Bronchial epithelial cell (primary cell): ENCODE data around the gene ADAMTSL2. TPM values are rescaled to one million over a fixed set of nuclear protein-coding genes. Genes with fewer than 3 reads are reported as not detected.
"Not testable (repeated sequence)": the region's sequence is repeated elsewhere in the genome, so short reads cannot be mapped to it uniquely, and the experiment has no call there.

ENCODE experiments used
- DNase-seq: peaks from one replicate; pipeline ENCODE4 v3.0.0-alpha.2; 2010; ENCODE audit warnings: low read depth
- FAIRE-seq: peaks from 2 replicates; lab custom pipeline; 2011; peaks lifted over from hg19 to GRCh38; lab: Jason Lieb, UNC
- H3K27me3 ChIP-seq: 2 replicates; pipeline ENCODE4 v1.5.1; 2011; ENCODE audit warnings: low read length; ENCODE audit not compliant: control insufficient read depth, insufficient read depth
- H3K36me3 ChIP-seq: 2 replicates; pipeline ENCODE4 v1.5.1; 2011; ENCODE audit warnings: low read length; ENCODE audit not compliant: control insufficient read depth, insufficient read depth
- H3K4me3 ChIP-seq: 2 replicates; pipeline ENCODE4 v1.5.1; 2011; ENCODE audit warnings: mild to moderate bottlenecking, low read depth, low read length, control low read depth
- total RNA-seq: library from RNA; depleted of rRNA; stranded (reverse); fragments of >200 nt; gene quantifications from 2 replicates; pipeline ENCODE4 v1.2.1, GENCODE V29; 2014
- TF ChIP-seq, protein P1 (sequence below): IDR thresholded peaks from 2 replicates; pipeline ENCODE4 v1.5.1; 2011; ENCODE audit warnings: mild to moderate bottlenecking, moderate library complexity, low read length, control low read depth, inconsistent platforms; ENCODE audit not compliant: insufficient read depth, severe bottlenecking

Gene ADAMTSL2
- total RNA-seq, 1 donor from 2014 or later: not detected

DNA sequence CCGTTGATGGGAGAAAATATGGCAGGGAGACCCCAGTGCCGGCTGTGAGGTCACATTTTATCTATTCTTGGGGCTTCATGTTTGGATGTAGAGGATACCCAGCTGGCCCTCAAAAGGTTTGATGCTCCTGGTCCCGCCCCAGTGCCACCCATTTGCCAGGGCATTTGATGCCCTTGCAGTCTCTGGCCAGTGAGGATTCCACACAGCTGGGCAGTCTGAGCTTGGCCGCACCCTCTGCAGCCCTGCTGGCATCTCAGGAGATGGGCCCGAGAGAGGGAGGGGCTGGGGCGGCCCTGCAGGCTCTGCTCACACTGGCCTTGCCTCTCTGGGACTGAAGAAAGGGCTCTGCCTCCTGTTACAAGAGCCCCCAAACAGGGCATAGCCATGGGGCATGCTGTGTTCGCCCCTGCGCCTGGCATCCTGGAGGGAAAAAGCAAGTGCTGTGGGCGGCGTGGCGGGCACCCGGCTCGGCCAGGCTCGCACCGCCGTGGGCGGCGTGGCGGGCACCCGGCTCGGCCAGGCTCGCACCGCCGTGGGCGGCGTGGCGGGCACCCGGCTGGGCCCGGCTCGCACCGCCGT is 27.6 kb downstream of the ADAMTSL2 start:
- Histone ChIP-seq H3K27me3 (peaks cover 12% of the 10 kb centered on the region), H3K4me3 (no peak overlapping the region), H3K36me3 (no peaks in the 10 kb centered on the region)
- DNase-seq: no peak
- FAIRE-seq: no peak
- TF ChIP-seq, protein P1, sequence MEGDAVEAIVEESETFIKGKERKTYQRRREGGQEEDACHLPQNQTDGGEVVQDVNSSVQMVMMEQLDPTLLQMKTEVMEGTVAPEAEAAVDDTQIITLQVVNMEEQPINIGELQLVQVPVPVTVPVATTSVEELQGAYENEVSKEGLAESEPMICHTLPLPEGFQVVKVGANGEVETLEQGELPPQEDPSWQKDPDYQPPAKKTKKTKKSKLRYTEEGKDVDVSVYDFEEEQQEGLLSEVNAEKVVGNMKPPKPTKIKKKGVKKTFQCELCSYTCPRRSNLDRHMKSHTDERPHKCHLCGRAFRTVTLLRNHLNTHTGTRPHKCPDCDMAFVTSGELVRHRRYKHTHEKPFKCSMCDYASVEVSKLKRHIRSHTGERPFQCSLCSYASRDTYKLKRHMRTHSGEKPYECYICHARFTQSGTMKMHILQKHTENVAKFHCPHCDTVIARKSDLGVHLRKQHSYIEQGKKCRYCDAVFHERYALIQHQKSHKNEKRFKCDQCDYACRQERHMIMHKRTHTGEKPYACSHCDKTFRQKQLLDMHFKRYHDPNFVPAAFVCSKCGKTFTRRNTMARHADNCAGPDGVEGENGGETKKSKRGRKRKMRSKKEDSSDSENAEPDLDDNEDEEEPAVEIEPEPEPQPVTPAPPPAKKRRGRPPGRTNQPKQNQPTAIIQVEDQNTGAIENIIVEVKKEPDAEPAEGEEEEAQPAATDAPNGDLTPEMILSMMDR: no peak

DNA sequence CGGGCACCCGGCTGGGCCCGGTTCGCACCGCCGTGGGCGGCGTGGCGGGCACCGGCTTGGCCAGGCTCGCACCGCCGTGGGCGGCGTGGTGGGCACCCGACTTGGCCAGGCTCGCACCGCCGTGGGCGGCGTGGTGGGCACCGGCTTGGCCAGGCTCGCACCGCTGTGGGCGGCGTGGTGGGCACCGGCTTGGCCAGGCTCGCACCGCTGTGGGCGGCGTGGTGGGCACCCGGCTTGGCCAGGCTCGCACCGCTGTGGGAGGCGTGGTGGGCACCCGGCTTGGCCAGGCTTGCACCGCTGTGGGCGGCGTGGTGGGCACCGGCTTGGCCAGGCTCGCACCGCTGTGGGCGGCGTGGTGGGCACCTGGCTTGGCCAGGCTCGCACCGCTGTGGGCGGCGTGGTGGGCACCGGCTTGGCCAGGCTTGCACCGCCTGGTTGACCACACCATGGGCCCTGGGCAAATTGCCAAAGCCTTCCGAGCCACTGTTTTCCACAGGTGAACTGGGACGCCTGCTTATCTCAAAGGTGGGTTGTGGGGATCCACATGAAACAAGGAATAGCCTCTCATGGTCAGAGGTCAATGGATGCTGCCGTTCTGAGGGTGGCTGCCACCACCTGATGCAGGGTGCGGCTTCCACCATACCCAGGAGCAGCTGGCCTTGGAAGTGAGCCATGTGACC is 28.2 kb downstream of the ADAMTSL2 start:
- no peak overlapping the region for H3K4me3 ChIP-seq
- H3K27me3 ChIP-seq: peaks cover 12% of the 10 kb centered on the region
- no peaks in the 10 kb centered on the region for H3K36me3 ChIP-seq
- no peak for DNase-seq
- FAIRE-seq: no peak
- TF ChIP-seq, protein P1: no peak

DNA sequence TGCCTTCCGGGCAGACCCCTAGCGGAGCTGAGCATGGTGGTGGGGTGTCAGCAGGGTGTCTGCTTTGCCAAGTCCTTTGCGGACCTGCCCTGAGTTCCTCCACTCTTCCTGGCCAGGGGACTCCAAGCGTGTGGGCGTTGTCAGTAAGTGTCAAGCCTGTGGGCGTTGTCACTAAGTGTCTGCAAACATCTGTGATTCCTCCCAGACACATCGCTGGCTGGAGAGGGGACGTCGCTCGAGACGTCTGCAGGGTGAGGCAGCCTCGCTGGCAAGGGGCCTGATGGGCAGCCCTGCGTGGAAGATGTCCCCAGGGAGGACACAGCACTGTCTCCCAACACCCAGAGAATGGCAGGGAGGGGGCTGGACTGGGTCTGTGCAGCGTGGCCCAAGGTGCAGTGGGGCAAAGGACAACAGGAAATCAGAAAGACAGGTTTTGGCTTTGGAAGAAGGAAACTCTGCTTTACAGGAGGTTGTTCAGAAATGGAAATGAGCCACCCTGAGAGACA is 28.8 kb downstream of the ADAMTSL2 start:
- TF ChIP-seq, protein P1: no peak
- Histone ChIP-seq H3K36me3 (no peaks in the 10 kb centered on the region), H3K27me3 (peaks cover 12% of the 10 kb centered on the region), H3K4me3 (no peak overlapping the region)
- DNase-seq (no peak), FAIRE-seq (no peak)

DNA sequence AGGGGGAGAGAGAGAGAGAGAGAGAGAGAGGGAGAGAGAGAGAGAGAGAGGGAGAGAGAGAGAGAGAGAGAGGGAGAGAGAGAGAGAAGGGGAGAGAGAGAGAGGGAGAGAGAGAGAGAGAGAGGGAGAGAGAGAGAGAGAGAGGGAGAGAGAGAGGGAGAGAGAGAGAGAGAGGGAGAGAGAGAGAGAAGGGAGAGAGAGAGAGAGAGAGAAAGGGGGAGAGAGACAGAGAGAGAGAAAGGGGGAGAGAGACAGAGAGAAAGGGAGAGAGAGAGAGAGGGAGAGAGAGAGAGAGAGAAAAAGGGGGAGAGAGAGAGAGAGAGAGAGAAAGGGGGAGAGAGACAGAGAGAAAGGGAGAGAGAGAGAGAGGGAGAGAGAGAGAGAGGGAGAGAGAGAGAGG is 29.3 kb downstream of the ADAMTSL2 start:
- not testable (repeated sequence) for H3K36me3 ChIP-seq, FAIRE-seq, H3K4me3 ChIP-seq, DNase-seq
- H3K27me3 ChIP-seq: peaks cover 12% of the 10 kb centered on the region

DNA sequence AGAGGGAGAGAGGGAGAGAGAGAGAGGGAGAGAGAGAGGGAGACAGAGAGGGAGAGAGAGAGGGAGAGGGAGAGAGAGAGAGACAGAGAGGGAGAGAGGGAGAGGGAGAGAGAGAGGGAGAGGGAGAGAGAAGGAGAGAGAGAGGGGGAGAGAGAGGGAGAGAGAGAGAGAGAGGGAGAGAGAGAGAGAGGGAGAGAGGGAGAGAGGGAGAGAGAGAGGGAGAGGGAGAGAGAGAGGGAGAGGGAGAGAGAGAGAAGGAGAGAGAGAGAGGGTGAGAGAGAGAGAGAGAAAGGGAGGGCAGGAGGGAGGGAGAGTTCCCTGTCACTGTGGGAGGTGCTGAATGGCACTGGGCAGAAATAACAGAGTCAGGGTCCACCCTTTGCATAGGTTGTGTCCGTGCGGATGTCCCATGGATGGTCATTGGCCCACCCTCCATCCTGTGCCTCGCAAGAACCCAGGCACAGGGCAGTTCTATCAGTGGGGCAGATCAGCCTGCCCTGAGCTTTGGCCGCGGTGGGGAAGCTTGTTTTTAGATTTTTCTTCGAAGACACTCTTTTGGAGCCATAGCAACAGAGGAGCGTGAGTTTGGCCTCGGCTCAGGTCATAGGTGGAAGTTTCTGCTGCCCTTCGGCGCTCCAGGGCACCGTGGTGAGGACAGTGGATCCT is 30.1 kb downstream of the ADAMTSL2 start:
- Histone ChIP-seq H3K27me3 (peaks cover 12% of the 10 kb centered on the region), H3K4me3 (no peak overlapping the region), H3K36me3 (no peaks in the 10 kb centered on the region)
- DNase-seq: no peak
- TF ChIP-seq, protein P1: no peak
- FAIRE-seq: no peak

DNA sequence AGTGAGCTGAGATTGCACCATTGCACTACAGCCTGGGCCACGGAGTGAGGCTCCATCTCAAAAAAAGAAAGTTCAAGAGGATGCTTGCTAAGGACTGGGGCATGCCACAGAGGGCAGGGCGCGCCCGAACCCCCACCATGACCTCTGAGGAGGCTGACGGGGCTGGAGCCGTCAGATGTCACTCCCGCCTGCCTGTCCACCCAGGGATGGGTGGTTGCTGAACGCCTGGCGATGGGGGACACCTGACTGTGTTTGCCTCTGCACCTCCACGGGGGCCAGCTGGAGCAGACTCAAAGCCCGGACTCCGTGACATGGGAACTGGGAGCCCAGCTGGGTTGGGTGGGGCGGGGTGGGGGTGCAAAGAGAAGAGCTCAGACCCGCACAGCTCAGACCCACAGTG is 31.9 kb downstream of the ADAMTSL2 start:
- H3K36me3 ChIP-seq: no peaks in the 10 kb centered on the region
- TF ChIP-seq, protein P1: no peak
- peaks cover 12% of the 10 kb centered on the region for H3K27me3 ChIP-seq
- FAIRE-seq (no peak), DNase-seq (no peak)
- no peak overlapping the region for H3K4me3 ChIP-seq
